Measurements from ENCODE around the gene INKA1. TPM values are rescaled to one million over a fixed set of nuclear protein-coding genes. Genes with fewer than 3 reads are reported as not detected.

INKA1 gene

GRCh38 chr3:49842843-49843517 lies 39.9 kb downstream of the INKA1 start:
- no peaks in the 10 kb centered on the region for H3K4me1 ChIP-seq (ENCODE audit: control insufficient read depth, low read depth, low read length)
- no peaks in the 10 kb centered on the region for H3K27me3 ChIP-seq (ENCODE audit: insufficient read depth, low read length, poor library complexity)
- WGBS (ENCODE audit: extremely low coverage, insufficient coverage, low lambda C conversion rate): no CpG with 5 or more reads among the region's 3 CpGs
- H2BK15ac ChIP-seq (replicated peaks; ENCODE audit: low read depth): no peak overlapping the region
- no peak overlapping the region for H4K5ac ChIP-seq (ENCODE audit: low read length)
- H2AK5ac ChIP-seq (ENCODE audit: low read length): no peak overlapping the region
- no peak overlapping the region for H2BK5ac ChIP-seq (ENCODE audit: low read length)
- no peak overlapping the region for H4K8ac ChIP-seq (ENCODE audit: low read depth, low read length)
- no peaks in the 10 kb centered on the region for H3K79me2 ChIP-seq (ENCODE audit: control insufficient read depth, insufficient read depth, low read length)
- H3K79me1 ChIP-seq (ENCODE audit: low read length): no peaks in the 10 kb centered on the region
- no peak overlapping the region for H3K18ac ChIP-seq (ENCODE audit: low read length)
- no peak overlapping the region for H3K4ac ChIP-seq (ENCODE audit: low read depth, low read length)
- no peak overlapping the region for H3K4me3 ChIP-seq (ENCODE audit: low read length)
- H3K4me2 ChIP-seq (ENCODE audit: low read length): no peak overlapping the region
- H2BK120ac ChIP-seq (ENCODE audit: low read depth, low read length): no peak overlapping the region
- H3K27ac ChIP-seq (ENCODE audit: low read depth, low read length): no peak overlapping the region
- peak; percentile 12 for DNase-seq
- no peak overlapping the region for H3K9ac ChIP-seq (ENCODE audit: low read length)
- H3K36me3 ChIP-seq (ENCODE audit: control insufficient read depth, insufficient read depth, low read length): peaks cover 10% of the 10 kb centered on the region
- H3K23ac ChIP-seq (ENCODE audit: low read length): no peak overlapping the region
- no peak overlapping the region for H3K56ac ChIP-seq (ENCODE audit: low read length)

- Histone ChIP-seq H3K79me1 (ENCODE audit: low read length) (no peaks in the 10 kb centered on the region), H3K9ac (ENCODE audit: low read length) (no peak overlapping the region), H3K36me3 (ENCODE audit: control insufficient read depth, insufficient read depth, low read length) (peaks cover 7% of the 10 kb centered on the region), H4K8ac (ENCODE audit: low read depth, low read length) (no peak overlapping the region), H4K5ac (ENCODE audit: low read length) (no peak overlapping the region), H3K23ac (ENCODE audit: low read length) (no peak overlapping the region), H3K27ac (ENCODE audit: low read depth, low read length) (no peak overlapping the region), H2BK5ac (ENCODE audit: low read length) (no peak overlapping the region), H3K56ac (ENCODE audit: low read length) (no peak overlapping the region), H3K18ac (ENCODE audit: low read length) (no peak overlapping the region), H2BK120ac (ENCODE audit: low read depth, low read length) (no peak overlapping the region), H3K4ac (ENCODE audit: low read depth, low read length) (no peak overlapping the region), H3K27me3 (ENCODE audit: insufficient read depth, low read length, poor library complexity) (no peaks in the 10 kb centered on the region), H3K79me2 (ENCODE audit: control insufficient read depth, insufficient read depth, low read length) (no peaks in the 10 kb centered on the region), H3K4me2 (ENCODE audit: low read length) (no peak overlapping the region), H2BK15ac (replicated peaks; ENCODE audit: low read depth) (no peak overlapping the region), H3K4me1 (ENCODE audit: control insufficient read depth, low read depth, low read length) (no peaks in the 10 kb centered on the region), H3K4me3 (ENCODE audit: low read length) (no peak overlapping the region), H2AK5ac (ENCODE audit: low read length) (no peak overlapping the region)
- DNase-seq: no peak
- WGBS (ENCODE audit: extremely low coverage, insufficient coverage, low lambda C conversion rate): no CpG with 5 or more reads among the region's 5 CpGs
Observed at GRCh38 chr3:49844464-49845183, 41.6 kb downstream of the INKA1 start.

- Histone ChIP-seq H2BK15ac (replicated peaks; ENCODE audit: low read depth) (no peak overlapping the region), H2BK5ac (ENCODE audit: low read length) (no peak overlapping the region), H3K23ac (ENCODE audit: low read length) (no peak overlapping the region), H3K79me2 (ENCODE audit: control insufficient read depth, insufficient read depth, low read length) (no peaks in the 10 kb centered on the region), H3K4me1 (ENCODE audit: control insufficient read depth, low read depth, low read length) (no peaks in the 10 kb centered on the region), H3K27ac (ENCODE audit: low read depth, low read length) (no peak overlapping the region), H3K27me3 (ENCODE audit: insufficient read depth, low read length, poor library complexity) (no peaks in the 10 kb centered on the region), H3K79me1 (ENCODE audit: low read length) (no peaks in the 10 kb centered on the region), H4K5ac (ENCODE audit: low read length) (no peak overlapping the region), H3K9ac (ENCODE audit: low read length) (no peak overlapping the region), H3K4me2 (ENCODE audit: low read length) (no peak overlapping the region), H3K18ac (ENCODE audit: low read length) (no peak overlapping the region), H4K8ac (ENCODE audit: low read depth, low read length) (no peak overlapping the region), H2BK120ac (ENCODE audit: low read depth, low read length) (no peak overlapping the region), H3K4ac (ENCODE audit: low read depth, low read length) (no peak overlapping the region), H3K36me3 (ENCODE audit: control insufficient read depth, insufficient read depth, low read length) (peaks cover 7% of the 10 kb centered on the region), H2AK5ac (ENCODE audit: low read length) (no peak overlapping the region), H3K4me3 (ENCODE audit: low read length) (no peak overlapping the region), H3K56ac (ENCODE audit: low read length) (no peak overlapping the region)
- WGBS (ENCODE audit: extremely low coverage, insufficient coverage, low lambda C conversion rate): no CpG with 5 or more reads among the region's 3 CpGs
- DNase-seq: no peak
Observed at GRCh38 chr3:49845694-49846093, 42.6 kb downstream of the INKA1 start.

Small RNA genes lying within 50 kb of the gene (small RNA-seq; reads per million reads assigned to genes)
- gene COX6CP14 (ENCODE audit: insufficient read depth): not detected

All from mesendoderm (in vitro differentiated cells).